HepG2 (cell line): Measurements from ENCODE around the gene ADGRG6. TPM values are rescaled to one million over a fixed set of nuclear protein-coding genes. Genes with fewer than 3 reads are reported as not detected.
A peak's percentile ranks its signal among the peaks of the same experiment; 100 is the strongest.

Experiments used
- ARNTL ChIP-seq: sonication (generic); formaldehyde crosslinking; IDR thresholded peaks from 2 replicates; pipeline ENCODE4 v1.4.0; 2020; ENCODE audit warnings: mild to moderate bottlenecking, missing genetic modification reagents
- CCAR2 ChIP-seq: fragments of 200-400 bp; formaldehyde crosslinking; optimal IDR thresholded peaks from 2 replicates; pipeline ENCODE3; 2018; ENCODE audit warnings: low read depth, mild to moderate bottlenecking, low read length, moderate library complexity
- GFI1 ChIP-seq: sonication (generic); formaldehyde crosslinking; IDR thresholded peaks from 2 replicates; pipeline ENCODE4 v1.5.0; 2020; ENCODE audit warnings: missing genetic modification reagents, mild to moderate bottlenecking, borderline replicate concordance
- MBNL3 ChIP-seq: fragments of 250-450 bp; sonication (Bioruptor Pico); conservative IDR thresholded peaks from 2 replicates; pipeline ENCODE4 v1.8.0; 2022; ENCODE audit warnings: mild to moderate bottlenecking, inconsistent platforms
- MED8 ChIP-seq: sonication (generic); formaldehyde crosslinking; IDR thresholded peaks from 2 replicates; pipeline ENCODE4 v1.8.1; 2023; ENCODE audit warnings: mild to moderate bottlenecking, missing genetic modification reagents; ENCODE audit not compliant: insufficient replicate concordance
- NONO ChIP-seq, 2 experiments: fragments of 450-650 bp in 1 of 2; sonication (generic) in 1 of 2; formaldehyde crosslinking in 1 of 2; IDR thresholded peaks in 1 of 2; conservative IDR thresholded peaks in 1 of 2; 2 replicates each; pipeline versions ENCODE4 v1.6.1 to v1.8.0; 2017 to 2022; ENCODE audit warnings: mild to moderate bottlenecking in 1 of 2, missing genetic modification reagents in 1 of 2, moderate library complexity in 1 of 2
- PAWR ChIP-seq: sonication (generic); formaldehyde crosslinking; IDR thresholded peaks from 2 replicates; pipeline ENCODE4 v1.4.0; 2020; ENCODE audit warnings: missing genetic modification reagents, mild to moderate bottlenecking, borderline replicate concordance
- PHF8 ChIP-seq: sonication (generic); formaldehyde crosslinking; IDR thresholded peaks from 2 replicates; pipeline ENCODE4 v1.5.0; 2020; ENCODE audit warnings: missing genetic modification reagents
- SIX4 ChIP-seq: sonication (generic); formaldehyde crosslinking; IDR thresholded peaks from 2 replicates; pipeline ENCODE4 v1.4.0; 2020; ENCODE audit warnings: missing genetic modification reagents
- SMAD9 ChIP-seq: sonication (generic); formaldehyde crosslinking; IDR thresholded peaks from 2 replicates; pipeline ENCODE4 v1.5.1; 2020; ENCODE audit warnings: mild to moderate bottlenecking, missing genetic modification reagents
- YEATS4 ChIP-seq: sonication (generic); formaldehyde crosslinking; IDR thresholded peaks from 2 replicates; pipeline ENCODE4 v1.4.0; 2020; ENCODE audit warnings: missing genetic modification reagents, borderline replicate concordance
- ZBTB8A ChIP-seq: sonication (generic); formaldehyde crosslinking; IDR thresholded peaks from 2 replicates; pipeline ENCODE4 v1.4.0; 2020; ENCODE audit warnings: mild to moderate bottlenecking, low read depth, missing genetic modification reagents, borderline replicate concordance
- ZNF317 ChIP-seq: sonication (generic); formaldehyde crosslinking; IDR thresholded peaks from 2 replicates; pipeline ENCODE4 v1.5.0; 2020; ENCODE audit warnings: mild to moderate bottlenecking, missing genetic modification reagents
- ZNF703 ChIP-seq: sonication (generic); formaldehyde crosslinking; IDR thresholded peaks from 2 replicates; pipeline ENCODE4 v1.5.1; 2020; ENCODE audit warnings: missing genetic modification reagents, mild to moderate bottlenecking, moderate library complexity, borderline replicate concordance
- ZNF891 ChIP-seq: sonication (generic); formaldehyde crosslinking; IDR thresholded peaks from 2 replicates; pipeline ENCODE4 v1.5.0; 2020; ENCODE audit warnings: mild to moderate bottlenecking, missing genetic modification reagents
- ZSCAN12 ChIP-seq: sonication (generic); formaldehyde crosslinking; IDR thresholded peaks from 2 replicates; pipeline ENCODE4 v1.9.0; 2021; ENCODE audit warnings: mild to moderate bottlenecking, missing genetic modification reagents
- polyA plus RNA-seq, 8 experiments: library from polyadenylated mRNA; depleted of rRNA in 3 of 8; stranded (reverse) in 7 of 8; unstranded in 1 of 8; fragments of >200 nt; fragmentation: Illumina TruSeq in 4 of 8; extraction: Trizol in 4 of 8; gene quantifications; 2 replicates each; pipeline versions ENCODE4 v1.2.1 to v1.2.3, GENCODE V29; 2011 to 2016; ENCODE audit warnings: low read depth in 4 of 8, missing spikeins in 1 of 8, mixed read lengths in 1 of 8; ENCODE audit not compliant: insufficient read depth in 1 of 8
- total RNA-seq, 5 experiments: library from RNA; depleted of rRNA; stranded (reverse); fragments of >200 nt; fragmentation: Illumina TruSeq; extraction: Trizol; gene quantifications; 2 replicates each; pipeline ENCODE4 v1.2.3, GENCODE V29; 2016; ENCODE audit warnings: low read depth in 1 of 5
- TF ChIP-seq, protein P1 (sequence below): sonication (generic); formaldehyde crosslinking; IDR thresholded peaks from 2 replicates; pipeline ENCODE4 v1.8.0; 2022; ENCODE audit warnings: missing genetic modification reagents, mild to moderate bottlenecking, moderate library complexity, borderline replicate concordance
- TF ChIP-seq, protein P2 (sequence below): sonication (generic); formaldehyde crosslinking; IDR thresholded peaks from 2 replicates; pipeline ENCODE4 v1.5.1; 2020; ENCODE audit warnings: missing genetic modification reagents, mild to moderate bottlenecking, borderline replicate concordance
- TF ChIP-seq, protein P3 (sequence below): sonication (generic); formaldehyde crosslinking; IDR thresholded peaks from 2 replicates; pipeline ENCODE4 v1.4.0; 2020; ENCODE audit warnings: missing genetic modification reagents
- TF ChIP-seq, protein P4 (sequence below): sonication (generic); formaldehyde crosslinking; IDR thresholded peaks from 2 replicates; pipeline ENCODE4 v1.8.1; 2023; ENCODE audit warnings: missing genetic modification reagents, inconsistent platforms, borderline replicate concordance
- TF ChIP-seq, protein P5 (sequence below): sonication (generic); formaldehyde crosslinking; IDR thresholded peaks from 2 replicates; pipeline ENCODE4 v1.5.0; 2020; ENCODE audit warnings: missing genetic modification reagents
- TF ChIP-seq, protein P6 (sequence below): sonication (generic); IDR thresholded peaks from 2 replicates; pipeline ENCODE4 v1.6.1; 2016; ENCODE audit warnings: low read depth, borderline replicate concordance

ADGRG6 gene
- total and polyA plus RNA-seq, 2 of the 13 experiments (the other 11 are each of a cell fraction or from before 2014, with no cell fraction given), result 129 to 249 TPM

DNA sequence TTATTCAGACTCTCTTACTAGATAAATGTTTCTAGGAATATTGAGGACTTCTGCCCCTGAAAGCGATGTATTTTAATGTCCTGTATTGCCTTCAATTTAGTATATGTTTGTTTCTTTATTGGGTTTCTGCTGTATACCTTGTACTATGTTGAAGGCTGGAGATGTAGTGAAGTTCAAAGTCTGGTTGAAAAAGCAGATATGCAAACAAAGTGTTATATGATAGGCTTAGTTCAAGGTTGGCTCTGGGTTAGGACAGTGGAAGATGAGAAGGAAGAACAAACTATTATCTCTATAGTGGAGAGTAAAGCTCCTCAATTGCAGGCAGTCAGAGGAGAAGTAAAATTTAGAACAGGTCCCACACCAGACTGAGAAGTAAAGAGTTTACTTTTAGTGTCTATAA, 36.3 kb upstream of the ADGRG6 start (continued):
- TF ChIP-seq, protein P1, sequence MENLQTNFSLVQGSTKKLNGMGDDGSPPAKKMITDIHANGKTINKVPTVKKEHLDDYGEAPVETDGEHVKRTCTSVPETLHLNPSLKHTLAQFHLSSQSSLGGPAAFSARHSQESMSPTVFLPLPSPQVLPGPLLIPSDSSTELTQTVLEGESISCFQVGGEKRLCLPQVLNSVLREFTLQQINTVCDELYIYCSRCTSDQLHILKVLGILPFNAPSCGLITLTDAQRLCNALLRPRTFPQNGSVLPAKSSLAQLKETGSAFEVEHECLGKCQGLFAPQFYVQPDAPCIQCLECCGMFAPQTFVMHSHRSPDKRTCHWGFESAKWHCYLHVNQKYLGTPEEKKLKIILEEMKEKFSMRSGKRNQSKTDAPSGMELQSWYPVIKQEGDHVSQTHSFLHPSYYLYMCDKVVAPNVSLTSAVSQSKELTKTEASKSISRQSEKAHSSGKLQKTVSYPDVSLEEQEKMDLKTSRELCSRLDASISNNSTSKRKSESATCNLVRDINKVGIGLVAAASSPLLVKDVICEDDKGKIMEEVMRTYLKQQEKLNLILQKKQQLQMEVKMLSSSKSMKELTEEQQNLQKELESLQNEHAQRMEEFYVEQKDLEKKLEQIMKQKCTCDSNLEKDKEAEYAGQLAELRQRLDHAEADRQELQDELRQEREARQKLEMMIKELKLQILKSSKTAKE, result peak; percentile 82
- TF ChIP-seq MED8 (CRISPR knock-in tag) (no peak), PHF8 (no peak; the same call in 1 of the 2 replicates), GFI1 (CRISPR knock-in tag) (peak; percentile 81), PAWR (CRISPR knock-in tag) (no peak), ZNF891 (CRISPR knock-in tag) (no peak), MBNL3 (CRISPR knock-in tag) (no peak), ZNF317 (CRISPR knock-in tag) (no peak), YEATS4 (no peak), NONO (IDR thresholded peaks at IDR 0.05) (no peak), NONO (CRISPR knock-in tag; conservative IDR thresholded peaks at IDR 0.05) (peak; percentile 48; the same call in 1 of the 2 replicates), ARNTL (CRISPR knock-in tag) (no peak), ZBTB8A (CRISPR knock-in tag) (no peak), CCAR2 (no peak), ZSCAN12 (CRISPR knock-in tag) (no peak), SIX4 (CRISPR knock-in tag) (peak; percentile 97), SMAD9 (CRISPR knock-in tag) (no peak), ZNF703 (no peak)
- TF ChIP-seq, protein P2, sequence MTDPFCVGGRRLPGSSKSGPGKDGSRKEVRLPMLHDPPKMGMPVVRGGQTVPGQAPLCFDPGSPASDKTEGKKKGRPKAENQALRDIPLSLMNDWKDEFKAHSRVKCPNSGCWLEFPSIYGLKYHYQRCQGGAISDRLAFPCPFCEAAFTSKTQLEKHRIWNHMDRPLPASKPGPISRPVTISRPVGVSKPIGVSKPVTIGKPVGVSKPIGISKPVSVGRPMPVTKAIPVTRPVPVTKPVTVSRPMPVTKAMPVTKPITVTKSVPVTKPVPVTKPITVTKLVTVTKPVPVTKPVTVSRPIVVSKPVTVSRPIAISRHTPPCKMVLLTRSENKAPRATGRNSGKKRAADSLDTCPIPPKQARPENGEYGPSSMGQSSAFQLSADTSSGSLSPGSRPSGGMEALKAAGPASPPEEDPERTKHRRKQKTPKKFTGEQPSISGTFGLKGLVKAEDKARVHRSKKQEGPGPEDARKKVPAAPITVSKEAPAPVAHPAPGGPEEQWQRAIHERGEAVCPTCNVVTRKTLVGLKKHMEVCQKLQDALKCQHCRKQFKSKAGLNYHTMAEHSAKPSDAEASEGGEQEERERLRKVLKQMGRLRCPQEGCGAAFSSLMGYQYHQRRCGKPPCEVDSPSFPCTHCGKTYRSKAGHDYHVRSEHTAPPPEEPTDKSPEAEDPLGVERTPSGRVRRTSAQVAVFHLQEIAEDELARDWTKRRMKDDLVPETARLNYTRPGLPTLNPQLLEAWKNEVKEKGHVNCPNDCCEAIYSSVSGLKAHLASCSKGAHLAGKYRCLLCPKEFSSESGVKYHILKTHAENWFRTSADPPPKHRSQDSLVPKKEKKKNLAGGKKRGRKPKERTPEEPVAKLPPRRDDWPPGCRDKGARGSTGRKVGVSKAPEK (CRISPR knock-in tag), result no peak
- TF ChIP-seq, protein P3, sequence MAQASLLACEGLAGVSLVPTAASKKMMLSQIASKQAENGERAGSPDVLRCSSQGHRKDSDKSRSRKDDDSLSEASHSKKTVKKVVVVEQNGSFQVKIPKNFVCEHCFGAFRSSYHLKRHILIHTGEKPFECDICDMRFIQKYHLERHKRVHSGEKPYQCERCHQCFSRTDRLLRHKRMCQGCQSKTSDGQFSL (CRISPR knock-in tag), result no peak
- TF ChIP-seq, protein P4, sequence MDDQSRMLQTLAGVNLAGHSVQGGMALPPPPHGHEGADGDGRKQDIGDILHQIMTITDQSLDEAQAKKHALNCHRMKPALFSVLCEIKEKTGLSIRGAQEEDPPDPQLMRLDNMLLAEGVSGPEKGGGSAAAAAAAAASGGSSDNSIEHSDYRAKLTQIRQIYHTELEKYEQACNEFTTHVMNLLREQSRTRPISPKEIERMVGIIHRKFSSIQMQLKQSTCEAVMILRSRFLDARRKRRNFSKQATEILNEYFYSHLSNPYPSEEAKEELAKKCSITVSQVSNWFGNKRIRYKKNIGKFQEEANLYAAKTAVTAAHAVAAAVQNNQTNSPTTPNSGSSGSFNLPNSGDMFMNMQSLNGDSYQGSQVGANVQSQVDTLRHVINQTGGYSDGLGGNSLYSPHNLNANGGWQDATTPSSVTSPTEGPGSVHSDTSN (CRISPR knock-in tag), result no peak
- TF ChIP-seq, protein P5, sequence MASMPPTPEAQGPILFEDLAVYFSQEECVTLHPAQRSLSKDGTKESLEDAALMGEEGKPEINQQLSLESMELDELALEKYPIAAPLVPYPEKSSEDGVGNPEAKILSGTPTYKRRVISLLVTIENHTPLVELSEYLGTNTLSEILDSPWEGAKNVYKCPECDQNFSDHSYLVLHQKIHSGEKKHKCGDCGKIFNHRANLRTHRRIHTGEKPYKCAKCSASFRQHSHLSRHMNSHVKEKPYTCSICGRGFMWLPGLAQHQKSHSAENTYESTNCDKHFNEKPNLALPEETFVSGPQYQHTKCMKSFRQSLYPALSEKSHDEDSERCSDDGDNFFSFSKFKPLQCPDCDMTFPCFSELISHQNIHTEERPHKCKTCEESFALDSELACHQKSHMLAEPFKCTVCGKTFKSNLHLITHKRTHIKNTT, result no peak
- TF ChIP-seq, protein P6, sequence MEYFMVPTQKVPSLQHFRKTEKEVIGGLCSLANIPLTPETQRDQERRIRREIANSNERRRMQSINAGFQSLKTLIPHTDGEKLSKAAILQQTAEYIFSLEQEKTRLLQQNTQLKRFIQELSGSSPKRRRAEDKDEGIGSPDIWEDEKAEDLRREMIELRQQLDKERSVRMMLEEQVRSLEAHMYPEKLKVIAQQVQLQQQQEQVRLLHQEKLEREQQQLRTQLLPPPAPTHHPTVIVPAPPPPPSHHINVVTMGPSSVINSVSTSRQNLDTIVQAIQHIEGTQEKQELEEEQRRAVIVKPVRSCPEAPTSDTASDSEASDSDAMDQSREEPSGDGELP, result no peak
